ENCODE results near the gene NFYA.

DNA sequence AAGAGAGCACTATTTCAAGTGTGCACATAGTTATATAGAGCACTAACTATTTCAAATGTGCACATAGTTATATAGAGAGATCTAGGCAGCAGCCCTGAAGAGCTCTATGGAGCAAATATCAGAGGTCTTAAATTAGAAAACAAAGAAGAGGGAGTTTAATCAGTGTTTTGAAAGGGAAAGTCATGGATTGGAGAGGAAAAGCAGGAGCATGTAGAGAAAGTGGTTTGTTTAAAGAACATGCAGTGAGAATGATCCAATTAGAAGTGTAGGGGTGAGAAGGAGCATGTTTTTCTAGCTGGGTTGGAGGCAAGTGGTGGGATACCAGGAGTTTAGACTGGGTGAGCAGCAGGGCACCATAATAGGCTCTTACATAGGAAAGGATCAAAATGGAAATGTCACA lies 64.1 kb downstream of the NFYA start:
- TF ChIP-seq, protein P1, sequence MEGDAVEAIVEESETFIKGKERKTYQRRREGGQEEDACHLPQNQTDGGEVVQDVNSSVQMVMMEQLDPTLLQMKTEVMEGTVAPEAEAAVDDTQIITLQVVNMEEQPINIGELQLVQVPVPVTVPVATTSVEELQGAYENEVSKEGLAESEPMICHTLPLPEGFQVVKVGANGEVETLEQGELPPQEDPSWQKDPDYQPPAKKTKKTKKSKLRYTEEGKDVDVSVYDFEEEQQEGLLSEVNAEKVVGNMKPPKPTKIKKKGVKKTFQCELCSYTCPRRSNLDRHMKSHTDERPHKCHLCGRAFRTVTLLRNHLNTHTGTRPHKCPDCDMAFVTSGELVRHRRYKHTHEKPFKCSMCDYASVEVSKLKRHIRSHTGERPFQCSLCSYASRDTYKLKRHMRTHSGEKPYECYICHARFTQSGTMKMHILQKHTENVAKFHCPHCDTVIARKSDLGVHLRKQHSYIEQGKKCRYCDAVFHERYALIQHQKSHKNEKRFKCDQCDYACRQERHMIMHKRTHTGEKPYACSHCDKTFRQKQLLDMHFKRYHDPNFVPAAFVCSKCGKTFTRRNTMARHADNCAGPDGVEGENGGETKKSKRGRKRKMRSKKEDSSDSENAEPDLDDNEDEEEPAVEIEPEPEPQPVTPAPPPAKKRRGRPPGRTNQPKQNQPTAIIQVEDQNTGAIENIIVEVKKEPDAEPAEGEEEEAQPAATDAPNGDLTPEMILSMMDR (IDR thresholded peaks at IDR 0.05): no peak
- TF ChIP-seq POLR2A (IDR thresholded peaks at IDR 0.05): no peak
